GM21367 (cell line): ENCODE measurements around the gene DSTYK.
"Not testable (repeated sequence)": the region's sequence is repeated elsewhere in the genome, so short reads cannot be mapped to it uniquely, and the experiment has no call there.

Experiments used
- ATAC-seq: cut with Tn5 transposase; IDR thresholded peaks from one replicate; pipeline ENCODE4 v1.9.1; 2021; ENCODE audit not compliant: unreplicated experiment

DSTYK gene

DNA sequence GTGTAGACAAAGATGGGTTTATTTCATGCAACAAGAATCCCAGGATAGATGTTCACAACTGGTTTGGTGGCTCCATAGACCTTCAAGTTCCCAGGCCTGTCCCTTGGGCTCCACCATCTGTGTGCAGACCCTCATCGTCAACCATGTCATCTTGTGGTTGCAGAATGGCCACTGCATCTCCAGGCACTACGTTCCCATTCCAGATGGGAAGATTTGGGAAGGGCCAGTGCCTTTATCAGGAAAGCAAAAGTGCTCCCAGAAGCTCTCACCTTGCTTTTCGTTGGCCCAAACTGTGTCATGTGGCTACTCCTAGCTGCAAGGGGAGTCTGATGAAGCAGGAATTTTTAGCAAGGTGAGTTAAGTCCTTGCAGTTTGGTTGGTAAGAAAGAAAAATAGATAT is 29.1 kb upstream of the DSTYK start:
- no peak for ATAC-seq

GRCh38 chr1:205240118-205240517 is 28.6 kb upstream of the DSTYK start:
- ATAC-seq, result no peak

DNA sequence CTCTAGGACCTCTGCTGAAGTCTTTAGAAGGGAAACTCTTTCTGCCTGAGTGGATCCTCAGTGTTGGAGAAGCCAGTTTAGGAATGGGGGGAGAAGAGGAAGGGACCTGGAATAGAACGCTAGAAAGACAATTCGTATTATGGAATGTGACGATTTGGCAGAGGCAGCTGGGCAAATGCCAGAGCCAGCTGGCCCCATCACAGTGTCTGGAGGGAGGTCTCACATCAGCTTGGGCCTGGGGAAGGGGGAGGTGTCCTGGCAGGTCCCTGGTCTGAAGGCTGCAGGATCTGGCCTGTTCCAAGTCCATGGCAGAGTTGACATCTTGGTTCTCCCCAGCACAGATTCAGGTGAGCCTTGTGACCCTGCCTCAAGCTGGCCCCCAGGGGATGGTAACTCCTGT is 27.6 kb upstream of the DSTYK start:
- ATAC-seq, result no peak

GRCh38 chr1:205237526-205238484 is 26.3 kb upstream of the DSTYK start:
- ATAC-seq, result no peak

DNA sequence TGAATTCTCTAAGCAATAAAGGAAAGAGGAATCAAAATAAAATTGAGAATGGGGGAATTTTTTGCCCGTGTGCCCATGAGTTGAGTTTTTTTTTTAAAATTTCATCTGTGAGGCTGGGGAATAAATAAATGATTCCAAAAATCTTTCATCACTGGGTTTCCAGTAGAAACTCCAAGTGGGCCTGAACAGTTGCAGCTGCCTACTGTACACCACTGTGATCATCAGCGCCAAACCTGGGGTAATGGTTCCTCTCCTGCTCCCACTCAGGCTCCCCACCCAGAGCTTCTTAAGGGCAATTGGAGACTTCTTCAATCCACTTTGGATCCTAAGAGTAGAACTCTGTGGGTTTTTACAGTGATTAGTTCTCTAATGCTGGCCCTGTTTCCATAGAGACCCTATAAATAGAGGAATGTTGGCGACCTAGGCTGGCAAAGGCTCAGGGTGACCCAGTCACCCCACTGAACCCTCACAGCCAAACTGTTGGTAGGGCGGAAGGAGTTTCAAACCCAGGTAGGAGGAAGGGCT is 25.5 kb upstream of the DSTYK start:
- no peak for ATAC-seq

DNA sequence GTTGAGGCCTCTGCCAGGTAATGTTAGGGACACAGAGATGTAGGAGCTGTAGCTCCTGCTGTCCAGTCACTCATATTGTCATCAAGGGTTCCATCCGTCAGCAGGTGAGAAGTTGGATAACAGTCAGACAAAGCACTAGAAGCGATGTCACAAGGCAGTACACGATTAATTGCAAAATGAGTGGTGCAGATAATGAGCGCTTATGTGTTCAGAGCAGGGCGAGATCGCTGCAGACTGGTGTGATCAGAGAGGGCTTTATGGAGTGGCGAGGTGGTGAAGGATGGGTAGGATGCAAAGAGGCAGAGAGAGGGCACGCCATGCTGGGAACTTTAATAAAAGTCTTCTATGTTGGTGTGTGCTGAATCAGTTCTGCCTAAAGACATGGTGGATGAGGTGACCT is 25.0 kb upstream of the DSTYK start:
- no peak for ATAC-seq

DNA sequence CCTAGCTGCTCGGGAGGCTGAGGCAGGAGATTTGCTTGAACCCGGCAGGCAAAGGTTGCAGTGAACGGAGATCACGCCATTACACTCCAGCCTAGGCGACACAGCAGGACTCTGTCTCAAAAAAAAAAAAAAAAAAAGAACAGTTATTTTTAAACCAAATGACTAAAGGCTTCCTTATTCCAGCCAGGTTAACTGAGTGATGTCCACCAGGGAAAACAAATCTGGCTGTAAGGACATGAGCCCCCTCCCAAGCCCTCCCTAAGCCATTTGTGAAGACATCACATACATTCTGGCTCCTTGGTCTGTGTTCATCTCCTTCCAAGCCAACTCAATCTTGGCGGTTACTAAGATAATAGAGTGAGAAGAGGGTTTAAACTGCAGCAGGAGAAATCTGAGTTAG is 24.4 kb upstream of the DSTYK start:
- ATAC-seq, result no peak

- not testable (repeated sequence) for ATAC-seq
These were observed 22.5 kb upstream of the DSTYK start for GRCh38 chr1:205233986-205234385.

- ATAC-seq, result no peak
These were observed 21.5 kb upstream of the DSTYK start for GRCh38 chr1:205232945-205233397.

DNA sequence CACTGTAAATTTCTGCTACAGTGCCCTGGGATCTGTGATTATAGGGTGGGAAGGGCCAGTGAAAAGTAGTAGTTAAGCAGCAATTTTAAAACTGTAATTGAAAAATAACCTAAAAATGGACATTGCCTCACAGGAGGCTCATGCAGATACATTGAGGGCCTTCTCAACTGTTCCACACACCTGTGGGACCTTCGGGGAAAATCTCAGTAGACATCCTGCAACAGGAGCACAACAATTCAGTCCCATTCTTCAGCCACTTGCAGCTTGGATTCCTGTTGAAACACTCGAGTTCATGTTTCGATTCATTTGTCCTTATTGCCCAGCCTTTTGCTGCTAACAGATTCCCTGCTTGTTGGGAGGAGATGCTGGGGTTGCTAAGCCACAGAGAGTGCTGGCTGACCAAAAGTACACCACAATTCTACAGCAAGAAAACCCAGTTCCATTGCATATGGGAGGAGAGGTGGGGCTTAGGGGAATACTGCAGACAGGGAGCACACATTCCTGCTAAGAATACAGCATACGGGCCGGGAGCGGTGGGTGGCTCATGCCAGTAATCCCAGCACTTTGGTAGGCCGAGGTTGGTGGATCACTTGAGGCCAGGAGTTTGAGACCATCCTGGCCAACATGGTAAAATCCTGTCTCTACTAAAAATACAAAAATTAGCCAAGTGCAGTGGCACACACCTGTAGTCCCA is 20.8 kb upstream of the DSTYK start:
- ATAC-seq, result no peak

- no peak for ATAC-seq
These were observed 19.5 kb upstream of the DSTYK start for GRCh38 chr1:205230982-205231381.

GRCh38 chr1:205229916-205230700 is 18.6 kb upstream of the DSTYK start:
- ATAC-seq, result no peak

- no peak for ATAC-seq
These were observed 17.9 kb upstream of the DSTYK start for GRCh38 chr1:205229399-205229871.

DNA sequence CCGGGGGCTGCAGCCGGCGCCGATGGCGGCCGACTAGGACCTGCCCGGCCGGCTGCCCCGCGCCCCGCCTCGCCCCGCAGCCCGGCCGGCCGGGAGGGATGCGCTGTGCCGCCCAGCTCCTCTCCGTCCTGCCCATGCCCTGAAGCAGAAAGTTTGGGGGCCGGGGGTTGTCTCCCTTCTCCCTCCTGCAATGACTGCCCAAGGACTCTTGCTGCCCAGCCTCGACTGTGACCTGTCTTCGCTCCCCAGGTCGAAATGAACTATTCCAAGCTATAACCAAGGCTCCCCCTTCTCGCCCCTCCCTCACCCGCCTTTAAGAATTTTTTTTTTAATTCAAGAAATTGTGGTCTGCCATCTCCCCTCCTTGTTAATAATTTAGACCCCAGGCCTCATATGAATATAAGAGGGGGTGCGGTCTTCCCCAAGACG is 16.6 kb upstream of the DSTYK start:
- no peak for ATAC-seq

DNA sequence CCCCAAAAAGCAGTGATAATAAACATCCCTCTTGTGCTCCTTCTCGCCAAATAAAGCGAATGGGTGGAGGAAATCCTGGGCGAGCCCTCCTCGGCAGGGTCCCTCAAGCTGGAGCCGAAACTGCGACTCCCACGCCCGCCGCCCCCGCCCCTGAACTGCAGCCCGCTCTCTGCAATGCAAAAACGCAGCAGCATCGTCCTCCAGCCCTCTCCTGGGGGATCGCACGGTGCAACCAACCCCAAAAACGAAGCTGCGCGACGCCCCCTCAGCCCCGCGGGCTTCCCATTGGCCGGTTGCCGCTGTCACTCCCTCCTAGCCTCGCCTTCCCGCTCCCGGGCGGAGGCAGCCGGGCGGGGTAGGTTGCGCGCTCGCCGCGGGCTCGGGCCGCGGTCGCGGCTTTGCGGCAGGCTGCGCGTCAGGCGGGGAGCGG is 16.1 kb upstream of the DSTYK start, which contains the start of gene TMCC2:
TSS of gene TMCC2 (plus strand) at position 363 of the 430 bp plus-strand sequence. CDS start 619 bp downstream, outside the sequence.
- no peak for ATAC-seq

DNA sequence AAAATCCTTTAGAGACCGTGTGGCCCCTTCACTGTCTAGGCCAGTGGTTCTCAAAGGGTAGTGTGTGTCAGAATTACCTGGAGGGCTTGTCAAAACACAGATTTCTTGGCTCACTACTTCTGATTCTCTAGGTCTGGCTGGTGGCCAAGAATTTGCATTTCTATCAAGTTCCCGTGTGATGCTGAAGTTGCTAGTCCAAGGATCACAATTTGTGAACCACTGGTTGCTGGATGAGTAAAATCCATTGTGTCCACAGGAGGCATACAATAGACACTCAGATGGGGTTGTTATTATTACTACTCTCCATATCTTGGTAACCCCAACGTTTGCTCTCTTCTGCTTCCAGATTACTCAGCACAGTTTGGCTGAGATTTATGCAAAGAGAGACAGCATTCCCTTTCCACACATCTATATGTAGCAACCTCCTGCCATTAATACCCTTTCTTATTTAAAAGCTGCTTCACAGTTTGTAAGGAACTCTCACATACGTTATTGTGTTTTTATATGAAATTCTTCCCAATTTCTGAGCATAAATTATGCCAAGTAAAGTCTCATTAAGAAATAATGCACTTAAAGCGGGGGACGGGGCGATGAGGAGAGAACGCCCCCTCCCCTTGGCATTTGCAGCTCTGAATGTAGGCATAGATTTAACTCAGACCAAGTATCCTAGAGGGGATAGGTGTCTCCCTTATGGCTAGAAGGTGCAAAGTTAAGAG is 15.5 kb upstream of the DSTYK start:
- no peak for ATAC-seq

DNA sequence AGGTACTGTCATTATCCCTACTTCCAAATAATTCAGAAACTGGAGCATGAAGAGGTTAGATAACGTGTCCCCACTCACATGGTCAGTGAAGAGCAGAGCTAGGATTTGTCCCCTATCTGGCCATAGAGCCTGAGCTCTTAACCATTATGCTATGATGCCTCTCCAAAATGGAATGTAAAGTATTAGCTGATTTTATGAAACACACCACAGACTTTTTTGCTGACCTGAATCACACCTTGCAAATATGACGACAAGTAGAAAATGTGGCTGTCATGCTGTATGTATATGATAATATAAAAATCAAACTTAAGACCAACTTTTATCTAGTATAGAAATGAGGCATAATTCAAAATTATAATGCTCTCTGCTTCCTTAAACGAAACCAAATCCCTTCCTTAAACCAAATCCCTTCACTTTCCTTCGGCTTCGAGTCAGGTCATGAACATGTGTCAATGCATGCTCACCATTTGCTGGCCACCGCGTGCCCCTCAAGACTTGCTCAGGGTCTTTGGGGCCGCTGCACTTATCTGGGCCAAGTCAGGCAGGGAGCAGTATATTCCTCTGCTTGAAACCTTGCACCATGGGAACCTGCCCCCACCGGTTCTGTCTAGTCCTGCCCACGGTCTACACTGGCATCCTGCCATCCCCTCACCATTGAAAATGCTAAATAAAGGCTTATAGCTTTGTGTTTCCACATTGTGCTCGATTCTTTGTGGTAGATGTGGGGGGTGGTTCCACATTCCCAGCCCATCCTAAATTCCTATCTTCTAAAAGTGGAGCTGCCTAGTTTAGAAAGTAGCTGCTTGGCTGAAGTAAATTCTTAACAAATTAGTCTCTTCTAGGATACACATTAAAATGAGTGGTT is 14.6 kb upstream of the DSTYK start:
- no peak for ATAC-seq

GRCh38 chr1:205224736-205225135 is 13.2 kb upstream of the DSTYK start:
- ATAC-seq, result no peak

GRCh38 chr1:205220421-205220820 is 8.9 kb upstream of the DSTYK start:
- no peak for ATAC-seq
